ENCODE results near the gene CDKN2D.

Gene CDKN2D

DNA sequence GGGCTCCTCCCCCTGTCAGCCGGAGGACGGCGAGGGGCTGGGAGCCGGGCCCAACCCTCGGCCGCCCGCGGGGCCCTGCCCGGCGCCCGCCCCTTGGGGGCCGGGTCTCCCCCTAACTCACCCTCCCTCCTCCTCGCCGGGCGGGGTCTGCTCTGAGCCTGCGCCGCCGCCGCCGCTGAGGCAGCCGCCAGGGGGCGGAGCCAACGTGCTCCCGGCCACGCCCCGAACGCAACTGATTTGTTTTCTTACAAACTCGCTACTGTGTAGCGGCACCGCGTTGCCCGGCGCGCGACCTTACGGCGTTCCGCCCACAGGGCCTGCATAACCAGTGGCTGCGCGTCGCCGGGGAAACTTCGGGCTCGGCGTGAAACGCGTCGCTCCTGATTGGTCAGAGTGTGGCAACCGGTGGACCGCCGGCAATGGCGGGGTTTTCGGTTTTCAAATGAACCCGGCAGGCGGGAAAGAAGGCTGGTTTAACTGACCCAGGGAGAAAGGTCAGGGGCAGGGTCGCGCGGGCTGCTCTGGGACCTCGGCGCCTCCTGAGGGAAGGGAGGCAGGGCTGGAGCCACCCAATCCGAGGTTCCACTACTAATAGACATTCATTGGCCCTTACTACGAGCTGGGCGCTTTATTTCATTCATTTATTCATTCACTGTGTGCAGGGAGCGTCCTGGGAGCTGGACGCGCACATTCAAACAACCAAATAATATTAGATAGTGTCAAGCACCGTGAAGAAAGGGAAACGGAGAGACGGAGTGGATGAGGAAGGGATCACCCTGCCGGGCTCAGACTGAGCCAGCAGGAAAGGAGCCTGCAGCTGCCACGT lies at the start of gene CDKN2D:
Gene CDKN2D (minus strand): TSS at position 154 of the 826 bp plus-strand sequence. CDS start 326 bp downstream, outside the sequence.
- peak; percentile 100 for DNase-seq (ENCODE audit: low read depth)

GRCh38 chr19:10617409-10618121 lies 48.8 kb upstream of the CDKN2D start:
- DNase-seq (ENCODE audit: low read depth) = peak; percentile 82

DNA sequence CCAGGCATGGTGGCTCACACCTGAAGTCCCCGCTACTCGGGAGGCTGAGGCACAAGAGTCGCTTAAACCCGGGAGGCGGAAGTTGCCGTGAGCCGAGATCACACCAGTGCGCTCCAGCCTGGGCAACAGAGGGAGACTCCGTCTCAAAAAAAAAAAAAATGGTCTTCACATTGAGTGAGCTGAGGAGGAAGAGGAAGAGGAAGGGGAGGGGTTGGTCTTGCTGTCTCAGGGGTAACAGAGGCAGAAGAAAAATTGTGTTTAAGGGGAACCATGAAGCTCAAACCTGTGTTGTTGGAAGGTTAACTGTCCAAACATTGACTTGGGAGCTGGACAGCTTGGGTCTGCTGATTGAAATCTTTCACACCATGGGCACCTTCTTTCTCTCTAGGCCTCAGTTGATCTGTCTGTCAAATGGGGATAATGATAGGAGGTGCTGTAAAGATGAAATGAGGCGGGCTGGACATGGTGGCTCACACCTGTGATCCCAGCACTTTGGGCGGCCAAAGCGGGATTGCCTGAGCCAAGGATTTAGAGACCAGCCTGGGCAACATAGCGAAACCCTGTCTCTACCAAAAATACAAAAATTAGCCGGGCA lies 46.7 kb upstream of the CDKN2D start:
- DNase-seq (ENCODE audit: low read depth) = no peak

DNA sequence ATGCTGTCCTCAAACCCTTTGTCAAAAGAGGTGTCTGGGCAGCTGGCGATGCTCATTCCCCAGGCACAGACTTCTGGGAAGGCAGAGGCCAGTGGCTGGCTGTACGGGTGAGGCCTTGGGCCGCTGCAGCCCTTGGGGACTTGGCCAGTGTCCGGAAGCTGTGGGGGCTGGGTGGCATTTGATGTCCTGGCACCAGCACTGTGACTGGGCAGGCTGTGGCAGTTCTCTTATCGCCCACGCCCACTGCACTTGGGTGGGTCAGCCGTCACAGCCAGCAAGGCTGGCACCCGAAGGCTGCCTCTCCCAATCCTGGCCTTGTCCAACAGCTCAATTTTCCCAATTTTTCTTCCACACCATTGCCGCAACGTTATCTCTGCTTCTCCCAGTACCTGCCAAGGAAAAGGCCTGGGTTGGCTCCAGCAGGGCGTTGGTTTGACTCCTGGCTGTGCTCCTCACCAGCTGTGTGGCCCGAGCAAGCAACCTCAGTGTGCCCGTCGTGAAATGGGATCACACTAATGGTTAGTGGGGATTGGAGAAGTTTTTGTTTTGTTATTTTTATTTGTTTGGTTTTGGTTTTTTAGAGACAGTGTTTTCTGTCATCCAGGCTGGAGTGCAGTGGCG lies 43.8 kb upstream of the CDKN2D start:
- DNase-seq (ENCODE audit: low read depth) = no peak

DNA sequence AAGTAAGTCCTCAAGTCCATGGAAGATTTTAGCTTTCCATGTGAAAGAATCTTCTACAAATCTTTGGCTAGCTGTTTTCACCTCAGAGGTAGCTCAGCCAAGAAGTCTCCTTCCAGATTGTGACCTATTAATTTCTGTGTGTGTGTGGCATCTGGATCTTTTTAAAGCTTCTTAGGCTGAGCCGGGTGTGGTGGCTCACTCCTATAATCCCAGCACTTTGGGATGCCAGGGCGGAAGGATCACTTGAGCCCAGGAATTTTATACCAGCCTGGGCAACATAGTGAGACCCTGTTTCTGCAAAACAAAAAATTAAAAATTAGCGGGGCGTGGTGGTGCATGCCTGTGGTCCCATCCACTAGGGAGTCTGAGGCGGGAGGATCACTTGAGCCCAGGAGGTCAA lies 43.1 kb upstream of the CDKN2D start:
- no peak for DNase-seq (ENCODE audit: low read depth)

- no peak for DNase-seq (ENCODE audit: low read depth)
Observed at GRCh38 chr19:10604460-10604980, 35.7 kb upstream of the CDKN2D start.

GRCh38 chr19:10603873-10604459 lies 35.2 kb upstream of the CDKN2D start:
- peak; percentile 69 for DNase-seq (ENCODE audit: low read depth)

DNA sequence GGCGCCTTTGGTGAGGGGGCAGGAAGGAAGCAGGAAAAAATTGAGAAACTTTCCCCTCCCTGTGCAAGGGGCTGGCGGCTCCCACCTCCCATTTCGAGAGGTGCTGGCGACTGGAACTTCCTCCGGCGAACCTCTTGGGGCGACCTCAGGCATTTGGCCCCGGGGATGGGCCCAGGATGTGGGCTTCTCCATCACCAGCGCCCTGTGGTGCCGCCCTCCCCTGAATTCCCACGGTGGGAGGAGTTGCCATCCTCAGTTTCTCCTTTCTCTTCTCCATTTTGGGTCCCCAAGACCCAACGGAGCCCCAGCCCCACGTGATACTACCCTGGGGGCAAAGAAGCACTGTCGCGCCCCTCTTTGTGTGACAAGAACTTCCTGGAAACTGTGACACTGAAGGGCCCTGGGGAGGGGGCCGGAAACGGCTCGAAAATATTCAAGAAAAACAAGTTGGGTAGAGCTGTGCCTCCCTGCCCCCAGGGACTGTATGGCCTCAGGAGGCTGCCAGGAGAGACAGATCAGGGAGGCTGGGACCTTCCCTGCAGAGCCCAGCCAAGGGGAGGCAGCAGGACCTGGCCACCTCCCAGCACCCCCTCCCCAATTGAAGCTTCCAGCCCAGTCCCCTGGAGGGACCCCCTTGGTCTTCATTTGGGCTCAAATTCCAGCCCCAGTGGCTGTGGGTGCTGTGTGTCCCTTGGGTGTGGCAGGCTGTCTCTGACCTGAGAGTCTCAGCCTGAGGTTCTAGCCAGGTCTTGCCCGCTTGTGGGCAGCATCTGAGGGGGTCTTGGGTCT lies 34.5 kb upstream of the CDKN2D start:
- no peak for DNase-seq (ENCODE audit: low read depth)

- DNase-seq (ENCODE audit: low read depth) = peak; percentile 69
Observed at GRCh38 chr19:10602330-10603083, 33.7 kb upstream of the CDKN2D start.

DNA sequence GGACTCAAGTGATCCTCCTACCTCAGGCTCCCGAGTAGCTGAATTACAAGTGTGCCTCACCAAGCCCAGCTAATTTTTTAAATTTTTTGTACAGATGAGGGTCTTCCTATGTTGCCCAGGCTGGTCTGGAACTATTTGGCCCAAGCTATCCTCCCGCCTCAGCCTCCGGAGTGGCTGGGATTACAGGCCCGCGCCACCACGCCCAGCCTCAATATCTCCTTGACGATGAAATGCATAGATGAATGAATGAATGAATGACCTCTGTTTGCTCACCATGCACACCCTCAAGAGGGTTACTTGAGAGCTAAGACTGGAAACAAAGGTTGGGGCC lies 33.2 kb upstream of the CDKN2D start:
- no peak for DNase-seq (ENCODE audit: low read depth)

DNA sequence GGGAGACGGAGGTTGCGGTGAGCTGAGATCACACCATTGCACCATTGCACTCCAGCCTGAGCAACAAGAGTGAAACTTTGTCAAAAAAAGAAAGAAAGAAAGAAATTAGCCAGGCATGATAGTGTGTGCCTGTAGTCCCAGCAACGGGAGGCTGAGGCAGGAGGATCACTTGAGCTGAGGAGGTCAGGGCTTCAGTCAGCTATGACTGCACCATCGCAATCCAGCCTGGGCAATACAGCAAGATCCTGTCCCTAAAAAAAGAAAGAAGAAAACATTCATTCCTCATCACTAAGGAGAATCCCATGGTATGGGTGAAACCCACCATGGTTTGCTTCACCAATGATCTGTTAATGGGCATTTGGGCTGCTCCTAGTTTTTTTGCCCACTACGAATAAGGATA lies 31.4 kb upstream of the CDKN2D start:
- DNase-seq (ENCODE audit: low read depth) = no peak

DNA sequence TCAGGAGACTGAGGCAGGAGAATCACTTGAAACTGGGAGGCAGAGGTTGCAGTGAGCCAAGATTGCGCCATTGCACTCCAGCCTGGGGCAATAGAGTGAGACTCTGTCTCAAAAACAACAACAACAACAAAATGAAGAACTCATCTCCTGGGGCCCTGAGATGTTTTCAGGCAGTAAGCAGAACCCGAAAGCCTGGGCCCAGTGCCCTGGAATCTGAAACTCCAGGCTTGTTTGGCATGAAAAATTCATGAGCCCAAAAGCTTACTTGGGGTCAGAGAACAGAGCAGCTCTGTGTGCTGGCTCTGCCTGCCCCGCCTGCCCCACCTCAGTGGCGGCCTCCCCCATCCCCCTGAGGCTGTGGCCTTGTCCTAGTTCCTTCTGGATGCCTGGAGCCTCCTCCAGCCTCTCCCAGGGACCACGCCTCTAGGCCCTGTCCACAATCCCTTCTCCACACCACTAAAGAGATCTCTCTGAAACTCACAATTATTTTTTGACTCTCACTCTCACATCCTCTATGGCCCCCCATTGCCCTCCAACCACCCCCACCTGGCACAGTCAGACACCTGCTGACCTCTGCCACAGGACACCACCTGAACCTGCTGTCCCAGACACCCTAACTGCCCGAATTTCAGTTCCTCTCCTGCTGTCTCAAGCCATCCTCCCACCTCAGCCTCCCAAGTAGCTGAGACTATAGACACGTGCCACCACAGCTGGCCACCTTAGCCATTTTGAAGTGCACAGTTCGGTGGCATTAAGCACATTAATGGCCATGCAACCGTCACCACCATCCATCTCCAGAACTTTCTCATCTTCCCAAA lies 25.2 kb upstream of the CDKN2D start:
- DNase-seq (ENCODE audit: low read depth) = peak; percentile 23

DNA sequence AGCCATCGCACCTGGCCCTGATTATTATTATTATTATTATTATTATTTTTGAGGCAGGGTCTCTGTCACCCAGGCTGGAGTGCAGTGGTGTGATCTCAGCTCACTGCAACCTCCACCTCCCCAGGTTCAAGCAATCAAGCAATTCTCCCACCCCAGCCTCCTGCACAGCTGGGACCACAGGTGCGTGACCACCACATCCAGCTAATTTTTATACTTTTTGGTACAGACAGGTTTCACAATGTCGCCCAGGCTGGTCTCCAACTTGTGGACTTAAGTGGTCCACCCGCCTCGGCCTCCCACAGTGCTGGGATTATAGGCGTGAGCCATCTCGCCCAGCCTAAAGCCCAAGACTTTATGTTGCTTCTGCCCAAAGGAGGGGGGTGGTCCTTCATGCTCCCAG lies 24.4 kb upstream of the CDKN2D start:
- no peak for DNase-seq (ENCODE audit: low read depth)

GRCh38 chr19:10587839-10588150 lies 19.0 kb upstream of the CDKN2D start:
- no peak for DNase-seq (ENCODE audit: low read depth)

GRCh38 chr19:10587022-10587838 lies 18.5 kb upstream of the CDKN2D start, which contains the start of gene AP1M2:
AP1M2 (minus strand) TSS chr19:10587312; CDS start chr19:10587231, 81 bp downstream.
- no peak for DNase-seq (ENCODE audit: low read depth)

- DNase-seq (ENCODE audit: low read depth) = no peak
Observed at GRCh38 chr19:10586396-10586795, 17.6 kb upstream of the CDKN2D start.

GRCh38 chr19:10583036-10583776 lies 14.4 kb upstream of the CDKN2D start:
- DNase-seq (ENCODE audit: low read depth) = no peak

GRCh38 chr19:10582091-10582490 lies 13.3 kb upstream of the CDKN2D start:
- DNase-seq (ENCODE audit: low read depth) = no peak

Data from iris pigment epithelial cell (primary cell).